ENCODE results near the gene RAI1. TPM values are rescaled to one million over a fixed set of nuclear protein-coding genes. Genes with fewer than 3 reads are reported as not detected.

Gene RAI1
- total and polyA plus RNA-seq, 2 of the 13 experiments (the other 11 are each of a cell fraction or from before 2014, with no cell fraction given) = 3.4 to 5.2 TPM

DNA sequence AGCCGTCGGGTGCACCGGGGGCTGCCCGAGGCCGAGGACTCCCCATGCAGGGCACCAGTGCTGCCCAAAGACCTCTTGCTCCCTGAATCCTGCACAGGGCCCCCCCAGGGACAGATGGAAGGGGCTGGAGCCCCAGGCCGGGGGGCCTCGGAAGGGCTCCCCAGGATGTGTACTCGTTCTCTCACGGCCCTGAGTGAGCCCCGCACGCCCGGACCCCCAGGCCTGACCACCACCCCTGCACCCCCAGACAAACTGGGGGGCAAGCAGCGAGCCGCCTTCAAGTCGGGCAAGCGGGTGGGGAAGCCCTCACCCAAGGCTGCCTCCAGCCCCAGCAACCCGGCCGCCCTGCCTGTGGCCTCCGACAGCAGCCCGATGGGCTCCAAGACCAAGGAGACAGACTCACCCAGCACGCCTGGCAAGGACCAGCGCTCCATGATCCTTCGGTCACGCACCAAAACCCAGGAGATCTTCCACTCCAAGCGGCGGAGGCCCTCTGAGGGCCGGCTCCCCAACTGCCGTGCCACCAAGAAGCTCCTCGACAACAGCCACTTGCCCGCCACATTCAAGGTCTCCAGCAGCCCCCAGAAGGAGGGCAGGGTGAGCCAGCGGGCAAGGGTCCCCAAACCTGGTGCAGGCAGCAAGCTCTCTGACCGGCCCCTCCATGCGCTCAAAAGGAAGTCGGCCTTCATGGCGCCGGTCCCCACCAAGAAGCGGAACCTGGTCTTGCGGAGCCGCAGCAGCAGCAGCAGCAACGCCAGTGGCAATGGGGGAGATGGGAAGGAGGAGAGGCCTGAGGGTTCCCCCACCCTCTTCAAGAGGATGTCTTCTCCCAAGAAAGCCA, 114.9 kb downstream of the RAI1 start:
- no peak for ATAC-seq

More for the DNA sequence above, 114.9 kb downstream of the RAI1 start:
- H3K4me1 ChIP-seq (ENCODE audit: insufficient read depth, low read length) = no peaks in the 10 kb centered on the region
- peaks cover 28 to 42% of the 10 kb centered on the region in 2 experiments; a peak in 4 of 5 replicates for H3K36me3 ChIP-seq (replicated peaks in 1 of 2; ENCODE audit: control insufficient read depth in 1 of 2, insufficient read depth in 2 of 2, low read length in 2 of 2)
- 98% methylated on average over 7 of the region's 40 CpGs for WGBS (ENCODE audit: low lambda C conversion rate)
- no peak overlapping the region for H3K4me3 ChIP-seq (replicated peaks in 1 of 3; ENCODE audit: insufficient read depth in 1 of 3, low read depth in 2 of 3, low read length in 3 of 3)
- H3K4me2 ChIP-seq (ENCODE audit: low read depth, low read length) = no peak overlapping the region
- POLR2A ChIA-PET = no interaction called here
- in situ Hi-C loops (cut with HindIII; ENCODE audit: extremely low pct_ligation_motif_present, low pct_unique_long_range_greater_than_20kb) (no loop called here), intact Hi-C loops (cut with micrococcal nuclease; ENCODE audit: unreplicated experiment) (no loop called here)
- H3K79me2 ChIP-seq (ENCODE audit: insufficient read depth, low read length) = no peaks in the 10 kb centered on the region
- no TSS peak for BruUV-seq (replicated peaks)
- no peaks in the 10 kb centered on the region for H3K9me3 ChIP-seq (ENCODE audit: low read length)
- H3K27me3 ChIP-seq (ENCODE audit: control insufficient read depth in 1 of 2, insufficient read depth in 2 of 2, low read length in 2 of 2) = no peaks in the 10 kb centered on the region
- no peak overlapping the region for H3K9ac ChIP-seq (ENCODE audit: insufficient read depth, low read depth, low read length)
- TF ChIP-seq, protein P1, sequence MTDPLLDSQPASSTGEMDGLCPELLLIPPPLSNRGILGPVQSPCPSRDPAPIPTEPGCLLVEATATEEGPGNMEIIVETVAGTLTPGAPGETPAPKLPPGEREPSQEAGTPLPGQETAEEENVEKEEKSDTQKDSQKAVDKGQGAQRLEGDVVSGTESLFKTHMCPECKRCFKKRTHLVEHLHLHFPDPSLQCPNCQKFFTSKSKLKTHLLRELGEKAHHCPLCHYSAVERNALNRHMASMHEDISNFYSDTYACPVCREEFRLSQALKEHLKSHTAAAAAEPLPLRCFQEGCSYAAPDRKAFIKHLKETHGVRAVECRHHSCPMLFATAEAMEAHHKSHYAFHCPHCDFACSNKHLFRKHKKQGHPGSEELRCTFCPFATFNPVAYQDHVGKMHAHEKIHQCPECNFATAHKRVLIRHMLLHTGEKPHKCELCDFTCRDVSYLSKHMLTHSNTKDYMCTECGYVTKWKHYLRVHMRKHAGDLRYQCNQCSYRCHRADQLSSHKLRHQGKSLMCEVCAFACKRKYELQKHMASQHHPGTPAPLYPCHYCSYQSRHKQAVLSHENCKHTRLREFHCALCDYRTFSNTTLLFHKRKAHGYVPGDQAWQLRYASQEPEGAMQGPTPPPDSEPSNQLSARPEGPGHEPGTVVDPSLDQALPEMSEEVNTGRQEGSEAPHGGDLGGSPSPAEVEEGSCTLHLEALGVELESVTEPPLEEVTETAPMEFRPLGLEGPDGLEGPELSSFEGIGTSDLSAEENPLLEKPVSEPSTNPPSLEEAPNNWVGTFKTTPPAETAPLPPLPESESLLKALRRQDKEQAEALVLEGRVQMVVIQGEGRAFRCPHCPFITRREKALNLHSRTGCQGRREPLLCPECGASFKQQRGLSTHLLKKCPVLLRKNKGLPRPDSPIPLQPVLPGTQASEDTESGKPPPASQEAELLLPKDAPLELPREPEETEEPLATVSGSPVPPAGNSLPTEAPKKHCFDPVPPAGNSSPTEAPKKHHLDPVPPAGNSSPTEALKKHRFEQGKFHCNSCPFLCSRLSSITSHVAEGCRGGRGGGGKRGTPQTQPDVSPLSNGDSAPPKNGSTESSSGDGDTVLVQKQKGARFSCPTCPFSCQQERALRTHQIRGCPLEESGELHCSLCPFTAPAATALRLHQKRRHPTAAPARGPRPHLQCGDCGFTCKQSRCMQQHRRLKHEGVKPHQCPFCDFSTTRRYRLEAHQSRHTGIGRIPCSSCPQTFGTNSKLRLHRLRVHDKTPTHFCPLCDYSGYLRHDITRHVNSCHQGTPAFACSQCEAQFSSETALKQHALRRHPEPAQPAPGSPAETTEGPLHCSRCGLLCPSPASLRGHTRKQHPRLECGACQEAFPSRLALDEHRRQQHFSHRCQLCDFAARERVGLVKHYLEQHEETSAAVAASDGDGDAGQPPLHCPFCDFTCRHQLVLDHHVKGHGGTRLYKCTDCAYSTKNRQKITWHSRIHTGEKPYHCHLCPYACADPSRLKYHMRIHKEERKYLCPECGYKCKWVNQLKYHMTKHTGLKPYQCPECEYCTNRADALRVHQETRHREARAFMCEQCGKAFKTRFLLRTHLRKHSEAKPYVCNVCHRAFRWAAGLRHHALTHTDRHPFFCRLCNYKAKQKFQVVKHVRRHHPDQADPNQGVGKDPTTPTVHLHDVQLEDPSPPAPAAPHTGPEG (CRISPR knock-in tag; IDR thresholded peaks at IDR 0.05) = no peak
- 0 out of 2 replicates have a peak, but pooled peaks have one; percentile 12 for TF ChIP-seq HNRNPL (IDR thresholded peaks at IDR 0.05; ENCODE audit: low read depth, low read length)
- CTCF ChIA-PET (ENCODE audit: low intra/inter-chr PET ratio, low total read pairs) = no interaction called here
- FAIRE-seq (no peak), DNase-seq (ENCODE audit: low spot score) (no peak)
- H2AFZ ChIP-seq (ENCODE audit: low read length) = no peak overlapping the region
- 0 out of 2 replicates have a peak, but pooled peaks cover 3% of the 10 kb centered on the region for H4K20me1 ChIP-seq (ENCODE audit: insufficient read depth, low read length)
- no peak overlapping the region for H3K27ac ChIP-seq (ENCODE audit: extremely low read length, insufficient read depth, low read length)

All from HepG2 (cell line).